ENCODE results near the gene TIPIN.
"Not testable (repeated sequence)": the region's sequence is repeated elsewhere in the genome, so short reads cannot be mapped to it uniquely, and the experiment has no call there.

TIPIN gene

GRCh38 chr15:66309828-66310227, 46.7 kb downstream of the TIPIN start:
- no peaks in the 10 kb centered on the region for H3K9me3 ChIP-seq (ENCODE audit: insufficient read depth, low read depth, low read length)
- no CpG with 5 or more reads among the region's 3 CpGs for WGBS (ENCODE audit: extremely low coverage, insufficient coverage, insufficient read length)
- no peak overlapping the region for H2BK12ac ChIP-seq (ENCODE audit: low read length)
- H3K4me2 ChIP-seq (ENCODE audit: low read length) = no peak overlapping the region
- no peak overlapping the region for H4K12ac ChIP-seq (ENCODE audit: low read depth, low read length)
- H3K27ac ChIP-seq (ENCODE audit: low read depth, low read length) = no peak overlapping the region
- H4K91ac ChIP-seq (ENCODE audit: low read depth, low read length) = no peak overlapping the region
- no peak overlapping the region for H3K14ac ChIP-seq (ENCODE audit: low read length)
- H2BK5ac ChIP-seq (ENCODE audit: low read depth, low read length, poor library complexity) = no peak overlapping the region
- H3K18ac ChIP-seq (ENCODE audit: low read length) = no peak overlapping the region
- no peak overlapping the region for H3K9ac ChIP-seq (ENCODE audit: low read length)
- no peak overlapping the region for H4K8ac ChIP-seq (ENCODE audit: low read depth, low read length)
- DNase-seq = no peak
- no peak overlapping the region for H3K4ac ChIP-seq (ENCODE audit: low read depth, low read length)
- no peak overlapping the region for H3K4me3 ChIP-seq (ENCODE audit: low read depth, low read length)
- H3K23ac ChIP-seq (ENCODE audit: low read length) = no peak overlapping the region
- H3K36me3 ChIP-seq (ENCODE audit: control insufficient read depth in 1 of 2, insufficient read depth in 2 of 2, low read length in 2 of 2) = peaks cover 4 to 7% of the 10 kb centered on the region in 2 experiments
- H3K79me1 ChIP-seq (ENCODE audit: low read length) = no peaks in the 10 kb centered on the region
- no peak overlapping the region for H2BK120ac ChIP-seq (ENCODE audit: insufficient read depth, low read length, poor library complexity)
- no peak overlapping the region for H2AK5ac ChIP-seq (ENCODE audit: low read length)
- H2AFZ ChIP-seq (ENCODE audit: insufficient read depth, low read length, poor library complexity) = no peak overlapping the region
- no peaks in the 10 kb centered on the region for H3K4me1 ChIP-seq (ENCODE audit: control insufficient read depth in 1 of 2, insufficient read depth in 2 of 2, low read length in 2 of 2)
- no peaks in the 10 kb centered on the region for H3K27me3 ChIP-seq (ENCODE audit: insufficient read depth, low read length)
- no peaks in the 10 kb centered on the region for H3K79me2 ChIP-seq (ENCODE audit: control insufficient read depth, insufficient read depth, low read length, poor library complexity)

GRCh38 chr15:66308531-66308930, 48.0 kb downstream of the TIPIN start:
- Histone ChIP-seq H3K14ac (ENCODE audit: low read length) (no peak overlapping the region), H3K27me3 (ENCODE audit: insufficient read depth, low read length) (no peaks in the 10 kb centered on the region), H2BK120ac (ENCODE audit: insufficient read depth, low read length, poor library complexity) (no peak overlapping the region), H2AK5ac (ENCODE audit: low read length) (no peak overlapping the region), H3K23ac (ENCODE audit: low read length) (no peak overlapping the region), H3K9ac (ENCODE audit: low read length) (no peak overlapping the region), H4K12ac (ENCODE audit: low read depth, low read length) (no peak overlapping the region), H4K91ac (ENCODE audit: low read depth, low read length) (no peak overlapping the region), H2BK12ac (ENCODE audit: low read length) (no peak overlapping the region), H3K18ac (ENCODE audit: low read length) (no peak overlapping the region), H3K4me2 (ENCODE audit: low read length) (no peak overlapping the region), H3K4me3 (ENCODE audit: low read depth, low read length) (no peak overlapping the region), H3K27ac (ENCODE audit: low read depth, low read length) (no peak overlapping the region), H3K4me1 (ENCODE audit: control insufficient read depth in 1 of 2, insufficient read depth in 2 of 2, low read length in 2 of 2) (no peaks in the 10 kb centered on the region), H3K79me2 (ENCODE audit: control insufficient read depth, insufficient read depth, low read length, poor library complexity) (no peaks in the 10 kb centered on the region), H3K36me3 (ENCODE audit: control insufficient read depth in 1 of 2, insufficient read depth in 2 of 2, low read length in 2 of 2) (peaks cover 4 to 5% of the 10 kb centered on the region in 2 experiments), H3K4ac (ENCODE audit: low read depth, low read length) (no peak overlapping the region), H3K9me3 (ENCODE audit: insufficient read depth, low read depth, low read length) (no peaks in the 10 kb centered on the region), H3K79me1 (ENCODE audit: low read length) (no peaks in the 10 kb centered on the region), H2BK5ac (ENCODE audit: low read depth, low read length, poor library complexity) (no peak overlapping the region), H2AFZ (ENCODE audit: insufficient read depth, low read length, poor library complexity) (no peak overlapping the region), H4K8ac (ENCODE audit: low read depth, low read length) (no peak overlapping the region)
- DNase-seq = no peak
- WGBS (ENCODE audit: extremely low coverage, insufficient coverage, insufficient read length) = no CpG with 5 or more reads among the region's 3 CpGs

- H2BK12ac ChIP-seq (ENCODE audit: low read length) = no peak overlapping the region
- H3K18ac ChIP-seq (ENCODE audit: low read length) = no peak overlapping the region
- H3K27ac ChIP-seq (ENCODE audit: low read depth, low read length) = no peak overlapping the region
- no peak overlapping the region for H3K23ac ChIP-seq (ENCODE audit: low read length)
- no peak overlapping the region for H3K4me2 ChIP-seq (ENCODE audit: low read length)
- H3K36me3 ChIP-seq (ENCODE audit: control insufficient read depth in 1 of 2, insufficient read depth in 2 of 2, low read length in 2 of 2) = peaks cover 2 to 4% of the 10 kb centered on the region in 2 experiments
- no peaks in the 10 kb centered on the region for H3K27me3 ChIP-seq (ENCODE audit: insufficient read depth, low read length)
- DNase-seq = no peak
- no peaks in the 10 kb centered on the region for H3K4me1 ChIP-seq (ENCODE audit: control insufficient read depth in 1 of 2, insufficient read depth in 2 of 2, low read length in 2 of 2)
- H3K9ac ChIP-seq (ENCODE audit: low read length) = no peak overlapping the region
- H3K9me3 ChIP-seq (ENCODE audit: insufficient read depth, low read depth, low read length) = no peaks in the 10 kb centered on the region
- H4K12ac ChIP-seq (ENCODE audit: low read depth, low read length) = no peak overlapping the region
- H2BK5ac ChIP-seq (ENCODE audit: low read depth, low read length, poor library complexity) = no peak overlapping the region
- no CpG with 5 or more reads among the region's 3 CpGs for WGBS (ENCODE audit: extremely low coverage, insufficient coverage, insufficient read length)
- H2AFZ ChIP-seq (ENCODE audit: insufficient read depth, low read length, poor library complexity) = no peak overlapping the region
- H4K91ac ChIP-seq (ENCODE audit: low read depth, low read length) = no peak overlapping the region
- no peak overlapping the region for H3K14ac ChIP-seq (ENCODE audit: low read length)
- H2AK5ac ChIP-seq (ENCODE audit: low read length) = no peak overlapping the region
- no peak overlapping the region for H4K8ac ChIP-seq (ENCODE audit: low read depth, low read length)
- no peak overlapping the region for H3K4ac ChIP-seq (ENCODE audit: low read depth, low read length)
- no peaks in the 10 kb centered on the region for H3K79me1 ChIP-seq (ENCODE audit: low read length)
- H2BK120ac ChIP-seq (ENCODE audit: insufficient read depth, low read length, poor library complexity) = no peak overlapping the region
- H3K79me2 ChIP-seq (ENCODE audit: control insufficient read depth, insufficient read depth, low read length, poor library complexity) = no peaks in the 10 kb centered on the region
- no peak overlapping the region for H3K4me3 ChIP-seq (ENCODE audit: low read depth, low read length)
Measured at GRCh38 chr15:66306381-66306780, 50.1 kb downstream of the TIPIN start.

GRCh38 chr15:66304425-66304824, 52.1 kb downstream of the TIPIN start:
- not testable (repeated sequence) for H3K4ac ChIP-seq (ENCODE audit: low read depth, low read length); H3K23ac ChIP-seq (ENCODE audit: low read length); H3K9me3 ChIP-seq (ENCODE audit: insufficient read depth, low read depth, low read length); H2BK120ac ChIP-seq (ENCODE audit: insufficient read depth, low read length, poor library complexity); H3K27me3 ChIP-seq (ENCODE audit: insufficient read depth, low read length); H4K8ac ChIP-seq (ENCODE audit: low read depth, low read length); H3K79me1 ChIP-seq (ENCODE audit: low read length); H3K18ac ChIP-seq (ENCODE audit: low read length); H3K14ac ChIP-seq (ENCODE audit: low read length); H4K12ac ChIP-seq (ENCODE audit: low read depth, low read length); H2AK5ac ChIP-seq (ENCODE audit: low read length); H2BK5ac ChIP-seq (ENCODE audit: low read depth, low read length, poor library complexity); H3K4me3 ChIP-seq (ENCODE audit: low read depth, low read length); H3K79me2 ChIP-seq (ENCODE audit: control insufficient read depth, insufficient read depth, low read length, poor library complexity); H3K4me2 ChIP-seq (ENCODE audit: low read length); H3K4me1 ChIP-seq (ENCODE audit: control insufficient read depth in 1 of 2, insufficient read depth in 2 of 2, low read length in 2 of 2); DNase-seq; H3K27ac ChIP-seq (ENCODE audit: low read depth, low read length); H3K9ac ChIP-seq (ENCODE audit: low read length); H3K36me3 ChIP-seq (ENCODE audit: control insufficient read depth in 1 of 2, insufficient read depth in 2 of 2, low read length in 2 of 2); H4K91ac ChIP-seq (ENCODE audit: low read depth, low read length); H2BK12ac ChIP-seq (ENCODE audit: low read length); H2AFZ ChIP-seq (ENCODE audit: insufficient read depth, low read length, poor library complexity)
- no CpG with 5 or more reads among the region's 10 CpGs for WGBS (ENCODE audit: extremely low coverage, insufficient coverage, insufficient read length)
